H1 (cell line): ENCODE results near the gene BABAM2. TPM values are rescaled to one million over a fixed set of nuclear protein-coding genes. Genes with fewer than 3 reads are reported as not detected.

ENCODE experiments used
- CBX5 ChIP-seq: fragments of 300-800, 300-1000 bp; sonication (generic); IDR thresholded peaks from 2 replicates; pipeline ENCODE4 v1.7.1; 2016; ENCODE audit warnings: antibody characterized with exemption, low read length, low read depth
- CBX8 ChIP-seq: fragments of 300-800, 300-1000 bp; sonication (generic); IDR thresholded peaks from 2 replicates; pipeline ENCODE4 v1.7.1; 2016; ENCODE audit warnings: low read depth, low read length, borderline replicate concordance
- EP300 ChIP-seq, 2 experiments: IDR thresholded peaks; 1 replicate in 1 of 2; 2 replicates in 1 of 2; pipeline ENCODE4 v1.6.1; 2011 to 2012; ENCODE audit warnings: low read depth in 2 of 2, low read length in 2 of 2, mild to moderate bottlenecking in 2 of 2, borderline replicate concordance in 1 of 2, inconsistent platforms in 1 of 2, moderate library complexity in 1 of 2
- NANOG ChIP-seq: IDR thresholded peaks from 2 replicates; pipeline ENCODE4 v1.6.1; 2011; ENCODE audit warnings: low read length, low read depth, mild to moderate bottlenecking, inconsistent platforms; ENCODE audit not compliant: insufficient read depth, poor library complexity, severe bottlenecking
- SP2 ChIP-seq: IDR thresholded peaks from 2 replicates; pipeline ENCODE4 v1.6.1; 2012; ENCODE audit warnings: mild to moderate bottlenecking, low read length, inconsistent platforms
- SUZ12 ChIP-seq: fragments of 200-600 bp; sonication (generic); IDR thresholded peaks from 2 replicates; pipeline ENCODE4 v1.6.1; 2012; ENCODE audit warnings: mild to moderate bottlenecking, inconsistent platforms, low read length, moderate library complexity, mixed read lengths
- TEAD4 ChIP-seq: IDR thresholded peaks from 2 replicates; pipeline ENCODE4 v1.6.1; 2012; ENCODE audit warnings: low read depth, low read length, inconsistent platforms, mixed read lengths
- polyA plus RNA-seq, 7 experiments: library from polyadenylated mRNA; depleted of rRNA in 3 of 7; stranded (reverse) in 5 of 7; unstranded in 2 of 7; fragments of >200 nt in 5 of 7; fragments of 200-250 nt in 2 of 7; gene quantifications; 1 replicate in 5 of 7; 2 replicates in 1 of 7; 4 replicates in 1 of 7; pipeline versions ENCODE4 v1.2.1 to v1.2.3, GENCODE V29; 2011 to 2013; ENCODE audit warnings: missing spikeins in 2 of 7, mixed read lengths in 2 of 7
- total RNA-seq: library from RNA; stranded (reverse); fragmentation: NEBNext Ultra II Directional; extraction: Animal tissue kit (Norgen Biotek cat#: 25700); gene quantifications from 2 replicates; pipeline ENCODE4 v1.2.1, GENCODE V29; 2021
- TF ChIP-seq, protein P1 (sequence below): fragments of 300-600 bp; sonication (generic); IDR thresholded peaks from 2 replicates; pipeline ENCODE4 v1.7.1; 2012; ENCODE audit warnings: low read length, moderate library complexity, mild to moderate bottlenecking, inconsistent platforms; ENCODE audit not compliant: insufficient replicate concordance

Gene BABAM2
- total and polyA plus RNA-seq, 2 of the 8 experiments (the other 6 are each of a cell fraction or from before 2014, with no cell fraction given): 15.8 to 20.9 TPM

DNA sequence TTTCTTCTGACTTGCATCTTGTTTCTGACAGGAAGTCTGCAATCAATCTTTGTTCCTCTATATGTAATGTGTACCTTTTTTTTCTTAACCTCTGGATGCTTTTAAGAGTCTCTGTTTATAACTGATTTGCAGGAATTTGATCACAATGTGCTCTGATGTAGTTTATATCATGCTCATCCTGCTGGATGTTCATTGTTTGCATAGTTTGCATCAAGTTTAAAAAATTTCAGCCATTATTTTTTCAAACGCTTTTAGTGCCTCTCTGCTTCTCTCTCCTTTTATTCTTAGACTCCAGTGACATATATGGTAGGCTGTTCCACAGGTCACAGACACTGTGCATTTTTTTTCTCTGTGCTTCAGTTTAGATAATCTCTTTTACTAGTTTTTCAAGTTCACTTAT, 24.3 kb upstream of the BABAM2 start (continued):
- TF ChIP-seq, protein P1, sequence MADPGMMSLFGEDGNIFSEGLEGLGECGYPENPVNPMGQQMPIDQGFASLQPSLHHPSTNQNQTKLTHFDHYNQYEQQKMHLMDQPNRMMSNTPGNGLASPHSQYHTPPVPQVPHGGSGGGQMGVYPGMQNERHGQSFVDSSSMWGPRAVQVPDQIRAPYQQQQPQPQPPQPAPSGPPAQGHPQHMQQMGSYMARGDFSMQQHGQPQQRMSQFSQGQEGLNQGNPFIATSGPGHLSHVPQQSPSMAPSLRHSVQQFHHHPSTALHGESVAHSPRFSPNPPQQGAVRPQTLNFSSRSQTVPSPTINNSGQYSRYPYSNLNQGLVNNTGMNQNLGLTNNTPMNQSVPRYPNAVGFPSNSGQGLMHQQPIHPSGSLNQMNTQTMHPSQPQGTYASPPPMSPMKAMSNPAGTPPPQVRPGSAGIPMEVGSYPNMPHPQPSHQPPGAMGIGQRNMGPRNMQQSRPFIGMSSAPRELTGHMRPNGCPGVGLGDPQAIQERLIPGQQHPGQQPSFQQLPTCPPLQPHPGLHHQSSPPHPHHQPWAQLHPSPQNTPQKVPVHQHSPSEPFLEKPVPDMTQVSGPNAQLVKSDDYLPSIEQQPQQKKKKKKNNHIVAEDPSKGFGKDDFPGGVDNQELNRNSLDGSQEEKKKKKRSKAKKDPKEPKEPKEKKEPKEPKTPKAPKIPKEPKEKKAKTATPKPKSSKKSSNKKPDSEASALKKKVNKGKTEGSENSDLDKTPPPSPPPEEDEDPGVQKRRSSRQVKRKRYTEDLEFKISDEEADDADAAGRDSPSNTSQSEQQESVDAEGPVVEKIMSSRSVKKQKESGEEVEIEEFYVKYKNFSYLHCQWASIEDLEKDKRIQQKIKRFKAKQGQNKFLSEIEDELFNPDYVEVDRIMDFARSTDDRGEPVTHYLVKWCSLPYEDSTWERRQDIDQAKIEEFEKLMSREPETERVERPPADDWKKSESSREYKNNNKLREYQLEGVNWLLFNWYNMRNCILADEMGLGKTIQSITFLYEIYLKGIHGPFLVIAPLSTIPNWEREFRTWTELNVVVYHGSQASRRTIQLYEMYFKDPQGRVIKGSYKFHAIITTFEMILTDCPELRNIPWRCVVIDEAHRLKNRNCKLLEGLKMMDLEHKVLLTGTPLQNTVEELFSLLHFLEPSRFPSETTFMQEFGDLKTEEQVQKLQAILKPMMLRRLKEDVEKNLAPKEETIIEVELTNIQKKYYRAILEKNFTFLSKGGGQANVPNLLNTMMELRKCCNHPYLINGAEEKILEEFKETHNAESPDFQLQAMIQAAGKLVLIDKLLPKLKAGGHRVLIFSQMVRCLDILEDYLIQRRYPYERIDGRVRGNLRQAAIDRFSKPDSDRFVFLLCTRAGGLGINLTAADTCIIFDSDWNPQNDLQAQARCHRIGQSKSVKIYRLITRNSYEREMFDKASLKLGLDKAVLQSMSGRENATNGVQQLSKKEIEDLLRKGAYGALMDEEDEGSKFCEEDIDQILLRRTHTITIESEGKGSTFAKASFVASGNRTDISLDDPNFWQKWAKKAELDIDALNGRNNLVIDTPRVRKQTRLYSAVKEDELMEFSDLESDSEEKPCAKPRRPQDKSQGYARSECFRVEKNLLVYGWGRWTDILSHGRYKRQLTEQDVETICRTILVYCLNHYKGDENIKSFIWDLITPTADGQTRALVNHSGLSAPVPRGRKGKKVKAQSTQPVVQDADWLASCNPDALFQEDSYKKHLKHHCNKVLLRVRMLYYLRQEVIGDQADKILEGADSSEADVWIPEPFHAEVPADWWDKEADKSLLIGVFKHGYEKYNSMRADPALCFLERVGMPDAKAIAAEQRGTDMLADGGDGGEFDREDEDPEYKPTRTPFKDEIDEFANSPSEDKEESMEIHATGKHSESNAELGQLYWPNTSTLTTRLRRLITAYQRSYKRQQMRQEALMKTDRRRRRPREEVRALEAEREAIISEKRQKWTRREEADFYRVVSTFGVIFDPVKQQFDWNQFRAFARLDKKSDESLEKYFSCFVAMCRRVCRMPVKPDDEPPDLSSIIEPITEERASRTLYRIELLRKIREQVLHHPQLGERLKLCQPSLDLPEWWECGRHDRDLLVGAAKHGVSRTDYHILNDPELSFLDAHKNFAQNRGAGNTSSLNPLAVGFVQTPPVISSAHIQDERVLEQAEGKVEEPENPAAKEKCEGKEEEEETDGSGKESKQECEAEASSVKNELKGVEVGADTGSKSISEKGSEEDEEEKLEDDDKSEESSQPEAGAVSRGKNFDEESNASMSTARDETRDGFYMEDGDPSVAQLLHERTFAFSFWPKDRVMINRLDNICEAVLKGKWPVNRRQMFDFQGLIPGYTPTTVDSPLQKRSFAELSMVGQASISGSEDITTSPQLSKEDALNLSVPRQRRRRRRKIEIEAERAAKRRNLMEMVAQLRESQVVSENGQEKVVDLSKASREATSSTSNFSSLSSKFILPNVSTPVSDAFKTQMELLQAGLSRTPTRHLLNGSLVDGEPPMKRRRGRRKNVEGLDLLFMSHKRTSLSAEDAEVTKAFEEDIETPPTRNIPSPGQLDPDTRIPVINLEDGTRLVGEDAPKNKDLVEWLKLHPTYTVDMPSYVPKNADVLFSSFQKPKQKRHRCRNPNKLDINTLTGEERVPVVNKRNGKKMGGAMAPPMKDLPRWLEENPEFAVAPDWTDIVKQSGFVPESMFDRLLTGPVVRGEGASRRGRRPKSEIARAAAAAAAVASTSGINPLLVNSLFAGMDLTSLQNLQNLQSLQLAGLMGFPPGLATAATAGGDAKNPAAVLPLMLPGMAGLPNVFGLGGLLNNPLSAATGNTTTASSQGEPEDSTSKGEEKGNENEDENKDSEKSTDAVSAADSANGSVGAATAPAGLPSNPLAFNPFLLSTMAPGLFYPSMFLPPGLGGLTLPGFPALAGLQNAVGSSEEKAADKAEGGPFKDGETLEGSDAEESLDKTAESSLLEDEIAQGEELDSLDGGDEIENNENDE: no peak
- TF ChIP-seq NANOG: no peak
- no peak for TF ChIP-seq SP2
- no peak for TF ChIP-seq CBX5
- TF ChIP-seq CBX8: no peak
- TF ChIP-seq TEAD4: no peak
- TF ChIP-seq EP300 (IDR thresholded peaks at IDR 0.05; ENCODE audit: borderline replicate concordance in 1 of 2, low read depth in 2 of 2, low read length in 2 of 2): no peak
- no peak for TF ChIP-seq SUZ12
